GM10266 (cell line): ENCODE results near the gene NYAP2.

Experiments
- DNase-seq: peaks from one replicate; pipeline ENCODE4 v3.0.0; 2012; ENCODE audit errors: extremely low spot score
- TF ChIP-seq, protein P1 (sequence below): IDR thresholded peaks from 2 replicates; pipeline ENCODE4 v1.5.1; 2012; ENCODE audit warnings: mild to moderate bottlenecking, low read depth; ENCODE audit not compliant: control insufficient read depth, insufficient read depth; ENCODE audit errors: missing control alignments

Gene NYAP2

DNA sequence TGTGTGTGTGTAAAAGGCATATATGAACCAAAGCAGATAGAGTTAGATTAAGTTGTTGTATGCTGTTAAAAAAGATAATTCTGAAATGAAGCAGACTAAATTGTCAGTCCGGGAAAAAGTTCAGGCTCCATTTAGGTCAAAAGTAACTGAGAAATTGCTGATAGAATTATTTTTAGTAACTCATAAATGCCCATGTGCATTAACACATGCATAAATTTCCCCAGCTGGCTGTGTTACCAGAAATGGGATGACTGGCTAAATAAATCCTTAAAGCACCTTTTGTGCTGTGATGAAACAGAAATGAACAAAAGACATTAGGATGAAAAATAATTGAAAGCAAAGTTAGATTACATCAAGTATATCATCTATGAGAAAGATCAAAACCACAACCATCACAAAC, 111.3 kb downstream of the NYAP2 start:
- TF ChIP-seq, protein P1, sequence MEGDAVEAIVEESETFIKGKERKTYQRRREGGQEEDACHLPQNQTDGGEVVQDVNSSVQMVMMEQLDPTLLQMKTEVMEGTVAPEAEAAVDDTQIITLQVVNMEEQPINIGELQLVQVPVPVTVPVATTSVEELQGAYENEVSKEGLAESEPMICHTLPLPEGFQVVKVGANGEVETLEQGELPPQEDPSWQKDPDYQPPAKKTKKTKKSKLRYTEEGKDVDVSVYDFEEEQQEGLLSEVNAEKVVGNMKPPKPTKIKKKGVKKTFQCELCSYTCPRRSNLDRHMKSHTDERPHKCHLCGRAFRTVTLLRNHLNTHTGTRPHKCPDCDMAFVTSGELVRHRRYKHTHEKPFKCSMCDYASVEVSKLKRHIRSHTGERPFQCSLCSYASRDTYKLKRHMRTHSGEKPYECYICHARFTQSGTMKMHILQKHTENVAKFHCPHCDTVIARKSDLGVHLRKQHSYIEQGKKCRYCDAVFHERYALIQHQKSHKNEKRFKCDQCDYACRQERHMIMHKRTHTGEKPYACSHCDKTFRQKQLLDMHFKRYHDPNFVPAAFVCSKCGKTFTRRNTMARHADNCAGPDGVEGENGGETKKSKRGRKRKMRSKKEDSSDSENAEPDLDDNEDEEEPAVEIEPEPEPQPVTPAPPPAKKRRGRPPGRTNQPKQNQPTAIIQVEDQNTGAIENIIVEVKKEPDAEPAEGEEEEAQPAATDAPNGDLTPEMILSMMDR: no peak
- DNase-seq: no peak

DNA sequence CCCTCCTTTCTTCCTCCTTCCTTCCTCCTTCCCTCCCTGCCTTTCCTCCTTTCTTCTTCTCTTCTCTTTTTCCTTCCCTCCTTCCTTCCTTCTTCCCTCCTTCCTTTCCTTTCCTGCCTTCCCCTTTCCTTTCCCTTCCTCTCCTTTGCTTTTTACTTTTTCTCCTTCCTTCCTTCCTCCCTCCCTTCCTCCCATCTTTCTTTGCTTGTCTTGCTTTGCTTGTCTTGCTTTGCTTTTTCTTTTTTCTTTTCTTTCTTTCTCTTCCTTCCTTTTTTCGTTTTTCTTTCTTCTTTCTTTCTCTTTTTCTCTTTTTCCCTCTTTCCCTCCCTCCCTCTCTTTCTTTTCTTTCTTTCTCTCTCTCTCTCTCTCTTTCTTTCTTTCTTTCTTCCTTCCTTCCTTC, 113.0 kb downstream of the NYAP2 start:
- TF ChIP-seq, protein P1: no peak
- no peak for DNase-seq

DNA sequence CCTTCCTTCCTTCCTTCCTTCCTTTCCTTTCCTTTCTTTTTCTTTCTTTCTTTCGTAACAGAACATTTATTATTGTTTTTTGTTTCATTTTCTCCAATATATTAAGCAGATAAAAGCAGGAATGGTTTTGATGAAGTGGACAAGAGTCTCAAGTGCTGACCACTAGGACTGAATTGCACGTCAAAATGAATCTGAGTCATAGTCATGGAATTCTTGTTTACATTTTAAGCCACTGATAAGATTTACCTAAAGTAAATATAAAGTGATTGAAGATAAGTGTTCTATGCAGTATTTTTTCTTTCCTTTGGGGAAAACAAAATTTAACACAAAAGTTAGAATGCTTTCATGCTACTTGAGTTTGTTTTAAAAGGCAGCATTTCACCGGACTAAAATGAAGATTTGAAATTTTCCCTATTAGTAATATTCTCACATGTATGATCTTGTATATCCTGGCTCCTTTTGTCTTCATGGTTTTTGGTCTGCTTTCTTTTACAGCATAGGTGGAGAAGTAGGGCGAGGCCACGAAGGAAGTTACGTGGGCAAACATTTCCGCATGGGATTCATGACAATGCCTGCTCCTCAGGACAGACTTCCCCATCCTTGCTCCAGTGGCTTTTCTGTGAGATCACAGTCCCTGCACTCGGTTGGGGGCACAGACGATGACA, 113.5 kb downstream of the NYAP2 start:
- TF ChIP-seq, protein P1: no peak
- DNase-seq: no peak

DNA sequence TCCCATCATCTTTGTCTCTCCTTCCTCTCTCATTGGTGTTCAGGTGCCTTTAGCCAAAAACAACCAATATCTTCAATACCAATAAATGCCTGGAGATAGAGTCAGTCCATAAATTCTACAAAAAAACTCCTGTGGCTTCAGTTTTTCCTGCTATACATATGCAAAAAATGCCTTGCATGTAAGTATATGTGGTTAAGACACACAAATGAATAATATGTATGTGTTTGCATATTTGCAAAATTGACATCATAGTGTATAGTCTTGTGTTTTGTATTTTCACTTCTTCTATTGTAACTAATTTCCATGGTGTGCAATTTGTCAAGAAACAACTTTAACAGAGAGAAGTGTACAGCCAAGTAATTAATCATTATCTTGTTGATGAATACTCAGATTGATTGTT, 115.5 kb downstream of the NYAP2 start:
- no peak for DNase-seq
- TF ChIP-seq, protein P1: no peak

DNA sequence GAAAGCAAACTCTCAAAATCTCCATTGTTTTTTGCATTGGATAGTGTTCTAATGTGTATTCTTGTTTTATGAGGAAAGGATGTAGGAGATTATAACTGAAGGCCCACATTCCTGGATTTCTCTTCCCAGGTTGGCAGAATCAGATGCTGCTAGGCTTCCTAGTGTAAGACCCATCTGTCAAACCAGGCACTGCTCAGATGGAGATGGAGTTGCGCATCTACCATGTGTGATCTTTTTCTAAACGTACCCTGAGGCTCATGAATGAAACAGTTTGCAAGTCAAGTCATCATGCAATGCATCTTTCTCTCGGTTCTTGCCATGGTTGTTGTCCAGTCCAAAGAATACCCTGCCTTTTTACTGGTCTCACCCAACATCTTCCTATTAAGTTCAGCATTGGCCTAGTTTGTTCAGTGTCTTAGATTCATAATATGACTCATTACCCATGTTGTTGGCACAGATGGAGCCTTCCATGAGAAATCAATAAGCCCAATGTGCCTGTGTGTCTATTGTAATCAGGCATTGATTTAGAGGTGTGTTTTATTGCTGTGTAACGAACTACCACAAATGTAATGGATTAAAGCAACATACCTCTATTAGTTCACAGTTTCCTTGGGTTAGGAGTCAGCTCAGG, 127.4 kb downstream of the NYAP2 start:
- TF ChIP-seq, protein P1: no peak

DNA sequence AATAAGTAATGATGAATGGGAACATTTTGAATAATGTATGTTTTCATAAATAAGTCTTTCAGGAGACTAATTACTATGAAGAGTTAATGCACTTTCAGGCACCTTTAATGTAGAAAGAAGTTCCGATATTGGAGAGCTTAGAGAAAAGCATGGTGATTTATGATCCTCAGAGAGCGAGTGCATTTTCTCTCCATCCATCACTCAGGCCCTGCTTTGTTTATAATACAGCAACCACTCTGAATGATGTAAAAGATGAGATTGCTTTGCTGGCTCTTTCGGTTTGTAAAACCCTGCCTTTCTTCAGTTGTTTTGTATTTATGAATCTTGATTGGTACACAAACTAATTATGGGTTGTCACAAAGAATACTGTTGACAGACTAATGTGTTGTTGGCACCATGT, 132.0 kb downstream of the NYAP2 start:
- TF ChIP-seq, protein P1: no peak
- no peak for DNase-seq

More for the DNA sequence above, 127.4 kb downstream of the NYAP2 start:
- no peak for DNase-seq

DNA sequence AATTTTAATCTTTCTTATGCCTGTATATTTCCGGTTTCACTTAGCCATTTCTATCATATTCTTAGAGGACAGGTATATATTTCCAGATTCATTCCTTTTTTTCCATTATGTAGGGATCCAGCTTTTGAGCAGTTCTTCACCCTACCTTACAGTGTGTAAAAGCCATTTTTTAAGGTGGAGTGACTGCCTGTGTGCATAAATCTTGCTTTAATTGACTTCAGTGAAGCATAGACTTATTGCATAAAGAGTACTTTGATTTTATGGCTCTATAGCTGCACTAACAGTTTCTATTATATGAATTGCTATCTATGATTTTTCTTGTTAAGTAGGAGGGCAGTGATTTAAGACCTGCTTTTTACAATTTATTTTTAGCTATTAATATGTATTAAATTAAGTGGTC, 132.6 kb downstream of the NYAP2 start:
- TF ChIP-seq, protein P1: no peak
- DNase-seq: no peak
